ENCODE results near the gene PDZD2.

The PDZD2 gene

DNA sequence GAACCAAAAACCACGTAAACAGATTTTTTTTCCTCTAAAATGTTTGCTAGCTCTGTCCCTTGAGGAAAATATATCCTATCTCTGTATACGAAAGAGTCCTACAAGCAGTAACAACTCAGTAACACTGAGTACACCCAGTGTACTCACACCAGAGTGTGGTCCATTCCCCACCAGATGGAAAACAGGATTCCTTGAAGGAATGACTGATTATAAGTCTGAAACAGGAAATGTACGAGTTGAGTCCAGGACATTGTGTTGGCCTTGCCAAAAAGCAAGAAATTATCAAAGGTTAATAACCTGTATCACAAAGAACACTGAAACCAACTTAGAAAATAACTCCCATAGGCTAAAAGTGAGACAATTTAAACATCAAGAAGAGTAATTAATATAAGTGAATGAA is 514.8 kb downstream of the PDZD2 start:
- TF ChIP-seq ZFX (IDR thresholded peaks at IDR 0.05; ENCODE audit: borderline replicate concordance), result no peak
- TF ChIP-seq, protein P1, sequence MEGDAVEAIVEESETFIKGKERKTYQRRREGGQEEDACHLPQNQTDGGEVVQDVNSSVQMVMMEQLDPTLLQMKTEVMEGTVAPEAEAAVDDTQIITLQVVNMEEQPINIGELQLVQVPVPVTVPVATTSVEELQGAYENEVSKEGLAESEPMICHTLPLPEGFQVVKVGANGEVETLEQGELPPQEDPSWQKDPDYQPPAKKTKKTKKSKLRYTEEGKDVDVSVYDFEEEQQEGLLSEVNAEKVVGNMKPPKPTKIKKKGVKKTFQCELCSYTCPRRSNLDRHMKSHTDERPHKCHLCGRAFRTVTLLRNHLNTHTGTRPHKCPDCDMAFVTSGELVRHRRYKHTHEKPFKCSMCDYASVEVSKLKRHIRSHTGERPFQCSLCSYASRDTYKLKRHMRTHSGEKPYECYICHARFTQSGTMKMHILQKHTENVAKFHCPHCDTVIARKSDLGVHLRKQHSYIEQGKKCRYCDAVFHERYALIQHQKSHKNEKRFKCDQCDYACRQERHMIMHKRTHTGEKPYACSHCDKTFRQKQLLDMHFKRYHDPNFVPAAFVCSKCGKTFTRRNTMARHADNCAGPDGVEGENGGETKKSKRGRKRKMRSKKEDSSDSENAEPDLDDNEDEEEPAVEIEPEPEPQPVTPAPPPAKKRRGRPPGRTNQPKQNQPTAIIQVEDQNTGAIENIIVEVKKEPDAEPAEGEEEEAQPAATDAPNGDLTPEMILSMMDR (IDR thresholded peaks at IDR 0.05), result no peak
- H3K27ac ChIP-seq, result peak overlapping the region; percentile 32

DNA sequence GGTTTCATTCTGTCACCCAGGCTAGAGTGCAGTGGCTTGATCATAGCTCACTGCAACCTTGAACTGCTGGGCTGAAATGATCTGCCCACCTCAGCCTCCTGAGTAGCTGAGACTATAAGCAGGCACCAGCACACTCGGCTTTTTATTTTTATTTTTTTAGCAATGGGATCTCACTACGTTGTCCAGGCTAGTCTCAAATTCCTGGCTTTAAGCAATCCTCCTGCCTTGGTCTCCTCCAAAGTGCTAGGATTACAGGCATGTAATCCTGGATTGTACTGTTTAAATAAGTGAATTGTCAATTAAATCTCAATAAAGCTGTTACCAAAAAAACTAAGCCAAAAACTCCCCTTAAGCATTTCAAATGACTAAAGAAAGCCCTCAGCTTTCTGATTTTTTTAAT is 516.3 kb downstream of the PDZD2 start:
- no peak for TF ChIP-seq ZFX (IDR thresholded peaks at IDR 0.05; ENCODE audit: borderline replicate concordance)
- TF ChIP-seq, protein P1 (IDR thresholded peaks at IDR 0.05), result no peak
- no peak overlapping the region for H3K27ac ChIP-seq

- TF ChIP-seq, protein P1 (IDR thresholded peaks at IDR 0.05), result no peak
- no peak for TF ChIP-seq ZFX (IDR thresholded peaks at IDR 0.05; ENCODE audit: borderline replicate concordance)
- H3K27ac ChIP-seq, result no peak overlapping the region
Measured at GRCh38 chr5:32156635-32157034, 517.7 kb downstream of the PDZD2 start.

DNA sequence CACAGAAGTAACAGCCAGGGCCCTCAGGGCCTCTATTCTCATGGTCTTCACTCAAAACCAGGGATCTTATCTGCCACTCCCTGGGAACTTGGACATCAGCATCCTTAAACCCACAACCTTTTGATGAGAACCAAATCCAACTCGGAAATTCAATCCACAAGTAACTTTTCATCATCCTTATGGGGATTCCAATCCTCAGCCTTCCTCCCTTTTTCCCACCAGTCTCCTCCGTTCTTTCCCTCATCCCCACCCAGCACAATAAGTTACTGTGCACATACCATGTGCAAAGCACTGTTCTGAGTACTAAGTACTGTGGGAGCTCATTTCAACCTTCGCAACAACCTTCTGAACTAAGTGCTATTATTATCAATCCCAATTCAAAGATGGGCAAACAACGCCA is 518.1 kb downstream of the PDZD2 start:
- no peak overlapping the region for H3K27ac ChIP-seq
- no peak for TF ChIP-seq ZFX (IDR thresholded peaks at IDR 0.05; ENCODE audit: borderline replicate concordance)
- TF ChIP-seq, protein P1 (IDR thresholded peaks at IDR 0.05), result no peak

- peak overlapping the region; percentile 5; the same call in 1 of the 2 replicates for H3K27ac ChIP-seq
- no peak for TF ChIP-seq ZFX (IDR thresholded peaks at IDR 0.05; ENCODE audit: borderline replicate concordance)
- TF ChIP-seq, protein P1 (IDR thresholded peaks at IDR 0.05), result no peak
Measured at GRCh38 chr5:32158679-32158975, 519.7 kb downstream of the PDZD2 start.

- no peak for TF ChIP-seq ZFX (IDR thresholded peaks at IDR 0.05; ENCODE audit: borderline replicate concordance)
- TF ChIP-seq, protein P1 (IDR thresholded peaks at IDR 0.05), result no peak
- H3K27ac ChIP-seq, result no peak overlapping the region
Measured at GRCh38 chr5:32159328-32160072, 520.6 kb downstream of the PDZD2 start.

DNA sequence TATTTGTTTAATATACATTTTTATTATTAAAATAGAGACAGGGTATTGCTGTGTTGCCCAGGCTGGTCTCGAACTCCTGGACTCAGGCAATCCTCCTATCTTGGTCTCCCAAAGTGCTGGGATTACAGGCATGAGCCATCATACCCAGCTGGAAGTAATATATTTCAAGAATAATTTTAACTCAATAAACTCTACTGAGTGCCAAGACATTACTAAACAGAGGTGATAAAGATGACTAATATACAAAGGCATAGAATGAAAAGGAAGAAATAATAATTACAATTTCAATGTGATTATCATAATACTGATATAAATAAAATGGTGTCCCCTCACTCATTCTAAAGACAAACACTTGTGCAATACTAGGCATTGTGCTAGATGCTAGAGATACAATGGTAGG is 521.3 kb downstream of the PDZD2 start:
- TF ChIP-seq ZFX (IDR thresholded peaks at IDR 0.05; ENCODE audit: borderline replicate concordance), result no peak
- TF ChIP-seq, protein P1 (IDR thresholded peaks at IDR 0.05), result no peak
- H3K27ac ChIP-seq, result no peak overlapping the region

Data from 22Rv1 (cell line).